GM12878 (cell line): Measurements from ENCODE around the gene NSFL1C. TPM values are rescaled to one million over a fixed set of nuclear protein-coding genes. Genes with fewer than 3 reads are reported as not detected.

Source experiments
- BCLAF1 ChIP-seq: fragments of 450-650 bp; IDR thresholded peaks from 2 replicates; pipeline ENCODE4 v1.6.1; 2017; ENCODE audit warnings: antibody characterized with exemption, mild to moderate bottlenecking, moderate library complexity
- BRCA1 ChIP-seq: IDR thresholded peaks from 2 replicates; pipeline ENCODE4 v1.6.1; 2011; ENCODE audit warnings: low read depth, low read length, improper control_type of control experiment
- CBX3 ChIP-seq: fragments of 200-600 bp; sonication (generic); IDR thresholded peaks from 2 replicates; pipeline ENCODE4 v1.6.1; 2016; ENCODE audit warnings: low read depth, borderline replicate concordance
- CBX5 ChIP-seq: sonication (generic); IDR thresholded peaks from 2 replicates; pipeline ENCODE4 v1.6.1; 2016; ENCODE audit warnings: low read depth, moderate library complexity, mild to moderate bottlenecking, inconsistent platforms
- CEBPB ChIP-seq, 2 experiments: fragments of 150-350 bp in 1 of 2; IDR thresholded peaks; 2 replicates each; pipeline ENCODE4 v1.6.1; 2012 to 2014; ENCODE audit warnings: low read depth in 2 of 2, low read length in 2 of 2, borderline replicate concordance in 1 of 2, inconsistent platforms in 1 of 2
- DPF2 ChIP-seq: fragments of 450-650 bp; IDR thresholded peaks from 2 replicates; pipeline ENCODE4 v1.6.1; 2017; ENCODE audit warnings: mild to moderate bottlenecking
- FOXK2 ChIP-seq: fragments of 450-650 bp; IDR thresholded peaks from 2 replicates; pipeline ENCODE4 v1.6.1; 2017; ENCODE audit warnings: mild to moderate bottlenecking, moderate library complexity
- IKZF2 ChIP-seq, 2 experiments: fragments of 450-650 bp; IDR thresholded peaks; 2 replicates each; pipeline ENCODE4 v1.6.1; 2017; ENCODE audit warnings: mild to moderate bottlenecking in 2 of 2, moderate library complexity in 2 of 2
- IRF3 ChIP-seq: fragments of 450-650 bp; IDR thresholded peaks from 2 replicates; pipeline ENCODE4 v1.6.1; 2014; ENCODE audit warnings: mild to moderate bottlenecking
- JUNB ChIP-seq: IDR thresholded peaks from 2 replicates; pipeline ENCODE4 v1.6.1; 2016; ENCODE audit warnings: antibody characterized with exemption, mild to moderate bottlenecking
- MAX ChIP-seq: IDR thresholded peaks from 2 replicates; pipeline ENCODE4 v1.6.1; 2012; ENCODE audit warnings: low read depth, low read length, improper control_type of control experiment
- NBN ChIP-seq: fragments of 450-650 bp; IDR thresholded peaks from 2 replicates; pipeline ENCODE4 v1.6.1; 2016
- NFYB ChIP-seq: IDR thresholded peaks from 2 replicates; pipeline ENCODE4 v1.6.1; 2011; ENCODE audit warnings: low read depth, mild to moderate bottlenecking, low read length, improper control_type of control experiment, moderate library complexity; ENCODE audit not compliant: insufficient read depth
- NKRF ChIP-seq: fragments of 450-650 bp; conservative IDR thresholded peaks from 2 replicates; pipeline ENCODE4 v1.6.1; 2017; ENCODE audit warnings: mild to moderate bottlenecking, moderate library complexity
- NR2F1 ChIP-seq: fragments of 450-650 bp; conservative IDR thresholded peaks from 2 replicates; pipeline ENCODE4 v1.6.1; 2017; ENCODE audit warnings: mild to moderate bottlenecking
- PAX8 ChIP-seq: fragments of 450-650 bp; IDR thresholded peaks from 2 replicates; pipeline ENCODE4 v1.6.1; 2017; ENCODE audit warnings: mild to moderate bottlenecking, moderate library complexity
- PKNOX1 ChIP-seq: fragments of 450-650 bp; IDR thresholded peaks from 2 replicates; pipeline ENCODE4 v1.6.1; 2016; ENCODE audit warnings: mild to moderate bottlenecking
- POLR2AphosphoS5 ChIP-seq: IDR thresholded peaks from 2 replicates; pipeline ENCODE4 v1.6.1; 2011; ENCODE audit warnings: mild to moderate bottlenecking, low read length, inconsistent platforms
- RAD51 ChIP-seq: fragments of 450-650 bp; IDR thresholded peaks from 2 replicates; pipeline ENCODE4 v1.6.1; 2016; ENCODE audit warnings: moderate library complexity, mild to moderate bottlenecking, inconsistent platforms
- RBBP5 ChIP-seq: fragments of 200-600 bp; sonication (generic); conservative IDR thresholded peaks from 2 replicates; pipeline ENCODE4 v1.6.1; 2016
- SIN3A ChIP-seq: IDR thresholded peaks from 2 replicates; pipeline ENCODE4 v1.6.1; 2012; ENCODE audit warnings: low read depth, low read length, improper control_type of control experiment
- SMAD1 ChIP-seq: fragments of 450-650 bp; IDR thresholded peaks from 2 replicates; pipeline ENCODE4 v1.6.1; 2018; ENCODE audit warnings: mild to moderate bottlenecking, low read depth; ENCODE audit not compliant: partially characterized antibody
- SREBF2 ChIP-seq: IDR thresholded peaks from 2 replicates; pipeline ENCODE4 v1.6.1; 2012; ENCODE audit warnings: mild to moderate bottlenecking, low read length
- STAT1 ChIP-seq: fragments of 450-650 bp; conservative IDR thresholded peaks from 2 replicates; pipeline ENCODE4 v1.6.1; 2014; ENCODE audit warnings: antibody characterized with exemption, mild to moderate bottlenecking
- TCF3 ChIP-seq: IDR thresholded peaks from 2 replicates; pipeline ENCODE4 v1.6.1; 2012; ENCODE audit warnings: low read depth, mild to moderate bottlenecking, low read length, borderline replicate concordance; ENCODE audit not compliant: insufficient read depth
- polyA plus RNA-seq, 11 experiments: library from polyadenylated mRNA; depleted of rRNA in 4 of 11; unstranded in 6 of 11; stranded (reverse) in 5 of 11; fragments of >200 nt; fragmentation: Nextera tagmentation in 4 of 11; fragmentation: Illumina TruSeq in 1 of 11; extraction: Ambion mirVana in 4 of 11; extraction: Trizol in 1 of 11; gene quantifications; 1 replicate in 1 of 11; 2 replicates in 10 of 11; pipeline versions ENCODE4 v1.2.1 to v1.2.3, GENCODE V29; 2011 to 2016; ENCODE audit warnings: inconsistent platforms in 2 of 11, missing spikeins in 2 of 11, low read depth in 1 of 11
- total RNA-seq, 4 experiments: library from RNA; depleted of rRNA in 3 of 4; stranded (reverse); fragments of >200 nt in 3 of 4; fragmentation: Illumina TruSeq in 1 of 4; extraction: Trizol in 1 of 4; gene quantifications; 2 replicates each; pipeline versions ENCODE4 v1.2.1 to v1.2.3, GENCODE V29; 2013 to 2021

NSFL1C gene
- total and polyA plus RNA-seq, 10 of the 15 experiments (the other 5 are each of a cell fraction or from before 2014, with no cell fraction given) = 21.5 to 100 (median 38.1) TPM

GRCh38 chr20:1392693-1393506 is 73.7 kb downstream of the NSFL1C start, which contains the start of gene FKBP1A (continued):
- TF ChIP-seq BRCA1 (no peak), NKRF (peak; percentile 99), DPF2 (no peak; the same call in 1 of the 2 replicates), MAX (peak; percentile 63; the same call in 1 of the 2 replicates), RAD51 (no peak), SMAD1 (no peak), NBN (no peak), NFYB (no peak), IRF3 (0 out of 2 replicates have a peak, but pooled peaks have one; percentile 33), STAT1 (no peak), PKNOX1 (no peak), FOXK2 (peak; percentile 40; the same call in 1 of the 2 replicates), PAX8 (no peak), RBBP5 (no peak), JUNB (no peak), NR2F1 (no peak), IKZF2 (IDR thresholded peaks at IDR 0.05) (no peak), BCLAF1 (no peak), SIN3A (peak; percentile 99), CBX5 (no peak), POLR2AphosphoS5 (peak; percentile 77), CEBPB (IDR thresholded peaks at IDR 0.05; ENCODE audit: borderline replicate concordance in 1 of 2, low read depth in 2 of 2, low read length in 2 of 2) (no peak), SREBF2 (peak; percentile 69), CBX3 (no peak), TCF3 (0 out of 2 replicates have a peak, but pooled peaks have one; percentile 58)
